Measurements from ENCODE around the gene NME1. TPM values are rescaled to one million over a fixed set of nuclear protein-coding genes. Genes with fewer than 3 reads are reported as not detected.
"Not testable (repeated sequence)": the region's sequence is repeated elsewhere in the genome, so short reads cannot be mapped to it uniquely, and the experiment has no call there.

The NME1 gene
- total RNA-seq (2014; rRNA removed; shearing (Covaris generic)) (158 and 209 TPM in 2 replicates), total RNA-seq (2022) (153 and 221 TPM in 2 replicates), Bru-seq, nascent RNA (percentile 94 among the genes with signal in this experiment), BruChase-seq, experiment 1, labeled RNA remaining after a 6-hour chase (percentile 98 among the genes with signal in this experiment), BruChase-seq, experiment 2, labeled RNA remaining after a 2-hour chase (percentile 94 among the genes with signal in this experiment)
- long read RNA-seq, transcript NME1-202 (6 exons, 986 nt): minor isoform, 23 of 204 reads
- long read RNA-seq, transcript NME1-203 (5 exons, 940 nt): major isoform, 175 of 204 reads
- long read RNA-seq, partial matches to known transcripts: 4 of 204 reads
- long read RNA-seq, other reads (novel, unspliced or antisense): 2 of 204 reads

GRCh38 chr17:51153210-51154072, at the start of gene NME1:
NME1 (plus strand) TSS chr17:51153559; CDS start chr17:51155655, 2,096 bp downstream.
- no TSS peak for BruUV-seq (replicated peaks)
- peak within 1 kb of the TSS; percentile 91 for H3K4me3 ChIP-seq (ENCODE audit: low read depth, low read length, poor library complexity, severe bottlenecking)
- H3K9me3 ChIP-seq (ENCODE audit: low read length): no peaks in the 10 kb centered on the region
- H3K9me2 ChIP-seq (ENCODE audit: insufficient read depth, low read length): no peaks in the 10 kb centered on the region
- peak within 1 kb of the TSS; percentile 70 for H3K27ac ChIP-seq (ENCODE audit: low read depth, low read length, poor library complexity, severe bottlenecking)
- H4K20me1 ChIP-seq (ENCODE audit: insufficient read depth, low read length): peaks cover 5% of the 10 kb centered on the region; the same call in 1 of the 2 replicates
- DNase-seq (ENCODE audit: low spot score): peak; percentile 99
- H3K36me3 ChIP-seq (ENCODE audit: insufficient read depth, low read length): peaks cover 38% of the 10 kb centered on the region
- ChIA-PET POLR2A (interaction anchor here (1.1 to 1.6 kb wide), 2 partner anchors 9 to 33 kb away, joined by 10 to 13 read pairs; partner anchors contain the start of gene SPAG9), CTCF (ENCODE audit: unreplicated experiment) (interaction anchor here (0.5 to 1.3 kb wide), 3 partner anchors 77 to 162 kb away, joined by 3 read pairs; no protein-coding TSS in a partner anchor)
- intact Hi-C loops (cut with micrococcal nuclease; ENCODE audit: unreplicated experiment): loop anchor here (1.0 kb wide), 2 partner anchors 33 to 152 kb away; partner anchors contain the start of gene SPAG9
- peaks cover 21% of the 10 kb centered on the region for H3K4me1 ChIP-seq (ENCODE audit: insufficient read depth, low read length, poor library complexity, severe bottlenecking)
- H3K4me2 ChIP-seq (ENCODE audit: low read length): peak within 1 kb of the TSS; percentile 90
- TF ChIP-seq, protein P1, sequence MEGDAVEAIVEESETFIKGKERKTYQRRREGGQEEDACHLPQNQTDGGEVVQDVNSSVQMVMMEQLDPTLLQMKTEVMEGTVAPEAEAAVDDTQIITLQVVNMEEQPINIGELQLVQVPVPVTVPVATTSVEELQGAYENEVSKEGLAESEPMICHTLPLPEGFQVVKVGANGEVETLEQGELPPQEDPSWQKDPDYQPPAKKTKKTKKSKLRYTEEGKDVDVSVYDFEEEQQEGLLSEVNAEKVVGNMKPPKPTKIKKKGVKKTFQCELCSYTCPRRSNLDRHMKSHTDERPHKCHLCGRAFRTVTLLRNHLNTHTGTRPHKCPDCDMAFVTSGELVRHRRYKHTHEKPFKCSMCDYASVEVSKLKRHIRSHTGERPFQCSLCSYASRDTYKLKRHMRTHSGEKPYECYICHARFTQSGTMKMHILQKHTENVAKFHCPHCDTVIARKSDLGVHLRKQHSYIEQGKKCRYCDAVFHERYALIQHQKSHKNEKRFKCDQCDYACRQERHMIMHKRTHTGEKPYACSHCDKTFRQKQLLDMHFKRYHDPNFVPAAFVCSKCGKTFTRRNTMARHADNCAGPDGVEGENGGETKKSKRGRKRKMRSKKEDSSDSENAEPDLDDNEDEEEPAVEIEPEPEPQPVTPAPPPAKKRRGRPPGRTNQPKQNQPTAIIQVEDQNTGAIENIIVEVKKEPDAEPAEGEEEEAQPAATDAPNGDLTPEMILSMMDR (conservative IDR thresholded peaks at IDR 0.05; ENCODE audit: low read length): peak; percentile 97
- no peak for TF ChIP-seq EZH2phosphoT487 (IDR thresholded peaks at IDR 0.05; ENCODE audit: borderline replicate concordance, low read depth, low read length)
- peaks cover 50% of the 10 kb centered on the region for H3K79me2 ChIP-seq (ENCODE audit: insufficient read depth, low read depth, low read length)
- peak within 1 kb of the TSS; percentile 100 for H2AFZ ChIP-seq (ENCODE audit: low read length)

DNA sequence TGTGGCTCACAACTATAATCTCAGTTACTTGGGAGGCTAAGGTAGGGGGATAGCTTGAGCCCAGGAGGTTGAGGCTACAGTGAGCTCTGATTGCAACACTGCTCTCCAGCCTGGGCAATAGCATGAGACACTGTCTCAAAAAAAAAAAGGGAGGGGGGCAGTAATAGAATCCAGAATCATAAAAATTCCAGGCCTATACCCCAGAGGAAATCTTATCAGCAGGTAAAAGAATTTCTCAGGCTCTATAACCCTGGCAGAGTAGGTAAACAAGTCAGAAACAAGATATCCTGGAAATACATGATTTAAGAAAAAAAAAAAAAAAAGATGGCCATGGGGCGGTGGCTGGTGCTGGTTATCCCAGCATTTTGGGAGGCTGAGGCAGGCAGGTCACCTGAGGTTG, 45.6 kb upstream of the NME1 start:
- H3K9me2 ChIP-seq (ENCODE audit: insufficient read depth, low read length): no peaks in the 10 kb centered on the region
- H3K4me2 ChIP-seq (ENCODE audit: low read length): no peak overlapping the region
- H3K36me3 ChIP-seq (ENCODE audit: insufficient read depth, low read length): peaks cover 35% of the 10 kb centered on the region
- no peak for TF ChIP-seq EZH2phosphoT487 (IDR thresholded peaks at IDR 0.05; ENCODE audit: borderline replicate concordance, low read depth, low read length)
- TF ChIP-seq, protein P1 (conservative IDR thresholded peaks at IDR 0.05; ENCODE audit: low read length): no peak
- H3K4me1 ChIP-seq (ENCODE audit: insufficient read depth, low read length, poor library complexity, severe bottlenecking): peaks cover 4% of the 10 kb centered on the region
- peaks cover 92% of the 10 kb centered on the region for H3K79me2 ChIP-seq (ENCODE audit: insufficient read depth, low read depth, low read length)
- CTCF ChIA-PET (ENCODE audit: unreplicated experiment): no interaction called here
- DNase-seq (ENCODE audit: low spot score): no peak
- intact Hi-C loops (cut with micrococcal nuclease; ENCODE audit: unreplicated experiment): no loop called here
- no peak overlapping the region for H3K4me3 ChIP-seq (ENCODE audit: low read depth, low read length, poor library complexity, severe bottlenecking)
- no peaks in the 10 kb centered on the region for H3K9me3 ChIP-seq (ENCODE audit: low read length)
- no peaks in the 10 kb centered on the region for H4K20me1 ChIP-seq (ENCODE audit: insufficient read depth, low read length)
- no peak overlapping the region for H3K27ac ChIP-seq (ENCODE audit: low read depth, low read length, poor library complexity, severe bottlenecking)
- POLR2A ChIA-PET: interaction anchor here (0.8 to 0.9 kb wide), 2 partner anchors 11 to 53 kb away, joined by 3 read pairs; no protein-coding TSS in a partner anchor
- no peak overlapping the region for H2AFZ ChIP-seq (ENCODE audit: low read length)
- no TSS peak for BruUV-seq (replicated peaks)

- H4K20me1 ChIP-seq (ENCODE audit: insufficient read depth, low read length); intact Hi-C loops (cut with micrococcal nuclease; ENCODE audit: unreplicated experiment); H3K9me2 ChIP-seq (ENCODE audit: insufficient read depth, low read length); H3K4me3 ChIP-seq (ENCODE audit: low read depth, low read length, poor library complexity, severe bottlenecking); H3K27ac ChIP-seq (ENCODE audit: low read depth, low read length, poor library complexity, severe bottlenecking); H2AFZ ChIP-seq (ENCODE audit: low read length); BruUV-seq (replicated peaks); H3K9me3 ChIP-seq (ENCODE audit: low read length); H3K4me2 ChIP-seq (ENCODE audit: low read length); CTCF ChIA-PET (ENCODE audit: unreplicated experiment): not testable (repeated sequence)
- H3K4me1 ChIP-seq (ENCODE audit: insufficient read depth, low read length, poor library complexity, severe bottlenecking): peaks cover 20% of the 10 kb centered on the region
- peaks cover 99% of the 10 kb centered on the region for H3K79me2 ChIP-seq (ENCODE audit: insufficient read depth, low read depth, low read length)
- H3K36me3 ChIP-seq (ENCODE audit: insufficient read depth, low read length): peaks cover 41% of the 10 kb centered on the region
- POLR2A ChIA-PET: interaction anchor here (0.7 to 1.1 kb wide), 4 partner anchors 7 to 311 kb away, joined by 3 to 6 read pairs (median 4); no protein-coding TSS in a partner anchor
- DNase-seq (ENCODE audit: low spot score): peak; percentile 41
These were observed 40.8 kb upstream of the NME1 start for GRCh38 chr17:51112303-51113222.
